Peyer's patch (tissue), 4 donors: ENCODE measurements around the gene PKP1. TPM values are rescaled to one million over a fixed set of nuclear protein-coding genes. Genes with fewer than 3 reads are reported as not detected.

Experiments used
- DNase-seq, 3 donors: peaks; one replicate each; pipeline ENCODE4 v3.0.0-alpha.2; 2017 to 2019
- H3K27ac ChIP-seq, 4 donors: fragments of 200-600 bp; sonication (generic); one replicate each; pipeline ENCODE4 v1.5.1; 2016 to 2019
- H3K27me3 ChIP-seq, 2 donors: fragments of 200-600 bp; sonication (generic); one replicate each; pipeline ENCODE4 v1.5.1; 2019
- H3K36me3 ChIP-seq, 3 donors: fragments of 200-600 bp; sonication (generic); one replicate each; pipeline ENCODE4 v1.5.1; 2016 to 2019
- H3K4me1 ChIP-seq, 4 donors: fragments of 200-600 bp; sonication (generic); one replicate each; pipeline ENCODE4 v1.5.1; 2016 to 2019
- H3K4me3 ChIP-seq, 4 donors: fragments of 200-600 bp; sonication (generic); 1 replicate in 3 of 4; 2 replicates in 1 of 4; pipeline ENCODE4 v1.5.1; 2016 to 2019; ENCODE audit warnings: mild to moderate bottlenecking in 1 of 4
- H3K9me3 ChIP-seq, 4 donors: fragments of 200-600 bp; sonication (generic); one replicate each; pipeline ENCODE4 v1.5.1; 2016 to 2019; ENCODE audit warnings: mild to moderate bottlenecking in 1 of 4
- POLR2A ChIP-seq, 2 donors: fragments of 450-650 bp; IDR thresholded peaks; one replicate each; pipeline ENCODE4 v1.5.1; 2017; ENCODE audit warnings: antibody characterized with exemption in 2 of 2, mild to moderate bottlenecking in 2 of 2, moderate library complexity in 2 of 2
- total RNA-seq, 4 donors: library from RNA; depleted of rRNA; stranded (reverse); fragments of >200 nt; gene quantifications; one replicate each; pipeline ENCODE4 v1.1.0, GENCODE V29; 2016
- TF ChIP-seq, protein P1 (sequence below), 6 experiments: fragments of 450-650 bp in 4 of 6; fragments of 200-600 bp in 2 of 6; sonication (generic) in 1 of 6; IDR thresholded peaks; one replicate each; pipeline ENCODE4 v1.5.1; 2017 to 2019; ENCODE audit warnings: antibody characterized with exemption in 6 of 6, mild to moderate bottlenecking in 3 of 6, moderate library complexity in 1 of 6

The PKP1 gene
- total RNA-seq, 4 donors from 2014 or later: 0.54 to 11.6 (median 1.4) TPM

DNA sequence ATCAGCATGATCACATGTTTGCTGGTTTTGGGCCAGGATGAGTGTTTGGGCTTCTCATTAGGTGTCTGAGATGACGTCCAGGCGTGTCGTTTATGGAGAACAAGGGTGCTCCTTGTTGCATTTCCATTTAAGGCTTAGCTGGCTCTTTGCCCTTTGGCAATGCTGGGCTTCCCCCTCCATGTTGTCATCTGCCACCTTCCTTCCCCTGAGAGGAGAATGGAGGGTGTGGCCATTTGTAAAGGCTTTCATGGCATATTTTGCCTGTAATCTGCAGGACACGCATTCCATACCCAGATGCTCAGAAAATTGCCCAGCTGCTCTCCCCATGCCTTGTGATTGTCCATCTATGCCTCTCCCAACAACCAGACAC, 27.7 kb downstream of the PKP1 start:
- no peak for TF ChIP-seq POLR2A (IDR thresholded peaks at IDR 0.05)
- TF ChIP-seq, protein P1, sequence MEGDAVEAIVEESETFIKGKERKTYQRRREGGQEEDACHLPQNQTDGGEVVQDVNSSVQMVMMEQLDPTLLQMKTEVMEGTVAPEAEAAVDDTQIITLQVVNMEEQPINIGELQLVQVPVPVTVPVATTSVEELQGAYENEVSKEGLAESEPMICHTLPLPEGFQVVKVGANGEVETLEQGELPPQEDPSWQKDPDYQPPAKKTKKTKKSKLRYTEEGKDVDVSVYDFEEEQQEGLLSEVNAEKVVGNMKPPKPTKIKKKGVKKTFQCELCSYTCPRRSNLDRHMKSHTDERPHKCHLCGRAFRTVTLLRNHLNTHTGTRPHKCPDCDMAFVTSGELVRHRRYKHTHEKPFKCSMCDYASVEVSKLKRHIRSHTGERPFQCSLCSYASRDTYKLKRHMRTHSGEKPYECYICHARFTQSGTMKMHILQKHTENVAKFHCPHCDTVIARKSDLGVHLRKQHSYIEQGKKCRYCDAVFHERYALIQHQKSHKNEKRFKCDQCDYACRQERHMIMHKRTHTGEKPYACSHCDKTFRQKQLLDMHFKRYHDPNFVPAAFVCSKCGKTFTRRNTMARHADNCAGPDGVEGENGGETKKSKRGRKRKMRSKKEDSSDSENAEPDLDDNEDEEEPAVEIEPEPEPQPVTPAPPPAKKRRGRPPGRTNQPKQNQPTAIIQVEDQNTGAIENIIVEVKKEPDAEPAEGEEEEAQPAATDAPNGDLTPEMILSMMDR (IDR thresholded peaks at IDR 0.05): no peak
- H3K27ac ChIP-seq: no peak overlapping the region
- no peaks in the 10 kb centered on the region for H3K36me3 ChIP-seq
- DNase-seq: no peak
- H3K9me3 ChIP-seq: no peaks in the 10 kb centered on the region
- no peak overlapping the region for H3K4me3 ChIP-seq
- no peaks in the 10 kb centered on the region for H3K27me3 ChIP-seq
- peaks cover 0 to 48% (median 2%) of the 10 kb centered on the region in 4 donors for H3K4me1 ChIP-seq

DNA sequence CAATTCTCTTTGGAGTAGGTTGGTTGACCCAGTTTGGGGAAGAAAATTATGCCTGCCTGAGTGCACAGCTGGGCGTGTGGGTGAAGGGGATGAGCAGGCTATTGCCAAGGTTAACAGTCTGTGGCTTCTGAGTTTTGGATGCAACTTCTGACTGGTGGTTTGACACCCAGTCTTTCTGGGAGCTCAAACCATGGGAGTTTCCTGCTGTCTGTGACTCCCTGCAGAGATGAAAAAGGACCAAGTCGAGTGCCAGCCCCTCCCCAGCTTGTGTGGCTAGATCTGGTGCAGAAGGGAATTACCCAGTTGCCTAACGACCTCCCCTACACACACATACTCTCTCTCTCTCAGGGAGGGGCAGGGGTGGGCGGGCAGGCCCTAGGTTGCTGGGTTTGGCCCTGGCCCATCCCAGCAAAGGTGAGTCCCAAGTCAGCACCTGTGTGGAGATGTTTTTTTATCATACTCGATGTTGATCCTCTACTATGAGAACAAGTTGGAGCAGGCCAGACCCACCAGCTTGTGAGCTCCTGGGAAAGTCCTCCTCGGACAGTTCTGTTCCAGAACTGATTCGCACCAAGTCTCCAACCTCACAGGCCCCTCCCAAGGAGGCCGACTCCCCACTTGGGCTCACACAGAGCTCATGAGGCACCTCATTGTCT, 28.2 kb downstream of the PKP1 start:
- no peaks in the 10 kb centered on the region for H3K9me3 ChIP-seq
- no peak overlapping the region for H3K4me3 ChIP-seq
- no peak overlapping the region for H3K27ac ChIP-seq
- TF ChIP-seq POLR2A (IDR thresholded peaks at IDR 0.05): no peak
- TF ChIP-seq, protein P1 (IDR thresholded peaks at IDR 0.05): no peak
- peaks cover 0 to 48% (median 2%) of the 10 kb centered on the region in 4 donors for H3K4me1 ChIP-seq
- no peaks in the 10 kb centered on the region for H3K36me3 ChIP-seq
- H3K27me3 ChIP-seq: no peaks in the 10 kb centered on the region
- no peak for DNase-seq

DNA sequence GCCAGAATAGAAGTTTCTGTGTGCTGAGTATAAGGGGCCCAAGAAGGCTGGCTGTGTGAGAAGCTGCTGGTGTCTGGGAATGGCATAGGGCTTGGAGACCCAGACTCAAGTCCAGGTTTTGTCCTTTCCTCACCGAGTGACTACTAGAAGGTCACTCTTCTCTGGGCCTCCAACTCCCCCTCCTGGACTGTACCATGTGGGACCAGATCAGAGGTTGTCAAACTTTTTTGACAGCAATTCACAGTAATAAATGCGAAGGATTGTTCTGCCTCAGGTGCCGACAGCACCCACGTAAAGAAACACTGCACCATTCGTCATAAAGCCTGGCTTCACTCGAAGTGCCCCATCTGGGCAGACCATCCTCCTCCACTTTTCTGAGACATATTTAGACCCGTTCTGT, 29.0 kb downstream of the PKP1 start:
- TF ChIP-seq, protein P1 (IDR thresholded peaks at IDR 0.05): no peak
- no peak for TF ChIP-seq POLR2A (IDR thresholded peaks at IDR 0.05)
- no peaks in the 10 kb centered on the region for H3K27me3 ChIP-seq
- peaks cover 0 to 44% (median 2%) of the 10 kb centered on the region in 4 donors for H3K4me1 ChIP-seq
- DNase-seq: no peak
- H3K9me3 ChIP-seq: no peaks in the 10 kb centered on the region
- no peak overlapping the region for H3K27ac ChIP-seq
- H3K36me3 ChIP-seq: no peaks in the 10 kb centered on the region
- H3K4me3 ChIP-seq: no peak overlapping the region

DNA sequence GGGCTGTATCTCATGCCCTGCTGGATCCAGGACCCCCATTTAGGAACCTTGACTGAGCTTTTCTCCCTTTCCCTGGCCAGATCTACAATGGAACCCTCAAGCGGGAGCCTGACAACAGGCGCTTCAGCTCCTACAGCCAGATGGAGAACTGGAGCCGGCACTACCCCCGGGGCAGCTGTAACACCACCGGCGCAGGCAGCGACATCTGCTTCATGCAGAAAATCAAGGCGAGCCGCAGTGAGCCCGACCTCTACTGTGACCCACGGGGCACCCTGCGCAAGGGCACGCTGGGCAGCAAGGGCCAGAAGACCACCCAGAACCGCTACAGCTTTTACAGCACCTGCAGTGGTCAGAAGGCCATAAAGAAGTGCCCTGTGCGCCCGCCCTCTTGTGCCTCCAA, 29.8 kb downstream of the PKP1 start:
- Histone ChIP-seq H3K36me3 (no peaks in the 10 kb centered on the region), H3K4me1 (peaks cover 0 to 36% (median 2%) of the 10 kb centered on the region in 4 donors), H3K4me3 (no peak overlapping the region), H3K27me3 (no peaks in the 10 kb centered on the region), H3K27ac (no peak overlapping the region), H3K9me3 (no peaks in the 10 kb centered on the region)
- TF ChIP-seq, protein P1 (IDR thresholded peaks at IDR 0.05): no peak
- no peak for TF ChIP-seq POLR2A (IDR thresholded peaks at IDR 0.05)
- no peak for DNase-seq

GRCh38 chr1:201316556-201316955, 33.2 kb downstream of the PKP1 start:
- Histone ChIP-seq H3K36me3 (no peaks in the 10 kb centered on the region), H3K4me1 (peaks cover 0 to 3% (median 0%) of the 10 kb centered on the region in 4 donors), H3K27ac (no peak overlapping the region), H3K27me3 (no peaks in the 10 kb centered on the region), H3K9me3 (no peaks in the 10 kb centered on the region), H3K4me3 (no peak overlapping the region)
- TF ChIP-seq POLR2A (IDR thresholded peaks at IDR 0.05): no peak
- TF ChIP-seq, protein P1 (IDR thresholded peaks at IDR 0.05): no peak
- DNase-seq: peak in 1 of 3 donors; percentile 28
